NCI-H82 (cell line): Measurements from ENCODE around the gene MANEAL.

ENCODE experiments used
- DNase-seq: peaks from one replicate; lab custom pipeline; 2025; lab: John Stamatoyannopoulos, UW

MANEAL gene

DNA sequence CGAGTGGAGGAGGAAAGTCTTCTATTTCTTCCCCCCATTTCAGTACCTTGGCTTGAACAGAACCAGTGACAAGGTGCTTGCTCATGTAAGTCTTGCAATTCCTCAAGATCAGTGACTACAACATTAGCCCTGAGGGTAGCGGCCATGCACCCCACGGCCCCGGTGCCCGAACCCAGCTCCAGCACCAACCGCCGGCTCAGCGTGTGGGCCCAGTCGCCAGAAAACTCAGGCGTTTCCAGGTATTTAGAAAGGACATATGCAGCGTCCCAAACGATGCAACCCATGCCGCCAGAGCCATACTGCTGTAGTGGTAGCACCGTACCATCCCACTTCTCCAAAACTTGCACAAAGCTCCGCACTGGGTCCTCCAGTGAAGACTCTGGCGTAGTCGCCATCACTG lies 11.2 kb upstream of the MANEAL start:
- no peak for DNase-seq

DNA sequence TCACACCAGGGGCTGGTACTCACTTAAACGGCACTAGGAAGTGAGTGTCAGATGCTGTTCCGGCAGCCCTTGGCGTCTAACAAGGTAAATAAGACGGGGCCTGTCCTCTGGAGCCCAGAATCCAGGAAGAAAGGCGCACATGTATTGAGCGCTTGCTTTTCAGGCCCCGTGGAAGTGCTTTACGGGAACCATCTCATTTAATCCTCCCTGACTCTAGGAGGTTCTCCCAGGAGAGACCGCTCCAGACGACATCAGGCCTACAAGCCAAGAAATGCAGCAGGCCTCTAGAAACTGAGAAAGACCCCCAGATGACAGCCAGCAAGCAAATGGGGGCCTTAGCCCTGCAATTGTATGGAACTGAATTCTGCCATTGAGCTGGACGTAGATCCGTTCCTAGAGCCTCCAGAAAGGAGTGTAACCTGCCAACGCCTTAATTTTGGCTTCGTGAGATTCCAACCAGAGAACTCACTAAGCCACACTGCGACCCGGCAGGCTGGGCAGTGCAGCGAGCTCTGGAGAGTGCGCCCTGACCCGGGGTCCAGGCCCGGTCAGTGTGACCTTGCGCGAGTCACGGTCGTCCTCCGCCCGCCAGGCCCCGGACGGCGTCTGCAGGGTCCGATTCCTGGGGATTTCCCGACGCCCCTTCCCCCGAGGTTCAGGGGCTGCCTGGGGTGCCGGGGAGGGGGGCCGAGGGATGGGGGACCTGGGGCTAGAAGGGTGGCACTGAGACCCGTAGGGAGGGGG lies 532 bp upstream of the MANEAL start:
- DNase-seq: peak; percentile 15

DNA sequence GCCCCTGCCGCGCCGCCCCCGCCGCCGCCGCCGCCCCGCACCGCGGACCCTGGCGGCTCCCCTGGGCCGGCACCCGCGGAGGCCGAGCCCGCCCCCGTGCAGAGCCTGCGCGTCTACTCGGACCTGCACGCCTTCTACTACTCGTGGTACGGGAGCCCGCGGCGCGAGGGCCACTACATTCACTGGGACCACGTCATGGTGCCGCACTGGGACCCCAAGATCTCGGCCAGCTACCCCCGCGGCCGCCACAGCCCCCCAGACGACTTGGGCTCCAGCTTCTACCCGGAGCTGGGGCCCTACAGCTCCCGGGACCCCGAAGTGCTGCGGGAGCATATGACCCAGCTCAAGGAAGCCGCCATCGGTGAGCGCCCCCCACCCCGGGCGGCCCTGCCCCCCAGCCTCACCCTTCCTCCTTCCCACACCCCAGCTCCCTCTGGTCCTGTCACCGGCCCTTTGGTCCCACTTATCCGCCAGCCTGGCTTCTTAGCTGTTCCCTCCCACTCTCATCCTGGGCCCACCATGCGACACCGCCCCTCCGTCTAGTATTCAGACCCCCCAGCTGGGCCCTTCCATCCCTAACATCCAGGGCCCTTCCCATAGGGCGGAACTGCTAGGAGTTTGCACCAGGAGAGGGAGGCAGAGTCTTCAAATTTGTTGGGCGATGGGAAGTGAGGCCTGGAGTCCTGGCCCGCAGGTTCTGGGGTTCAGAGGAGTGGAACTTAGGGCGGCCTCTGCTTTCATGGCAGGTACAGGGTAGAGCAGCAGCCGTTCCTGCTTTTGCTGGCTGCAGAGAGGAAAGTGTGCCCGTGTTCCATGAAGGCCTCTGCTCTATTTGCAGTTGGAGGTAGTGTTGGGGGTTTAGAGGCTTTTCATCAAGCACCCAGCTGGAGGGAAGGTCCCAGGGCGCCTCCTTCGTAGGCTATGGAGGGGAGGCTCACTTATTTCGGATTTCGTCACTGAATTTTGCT lies 1.0 kb downstream of the MANEAL start:
- peak; percentile 63 for DNase-seq

DNA sequence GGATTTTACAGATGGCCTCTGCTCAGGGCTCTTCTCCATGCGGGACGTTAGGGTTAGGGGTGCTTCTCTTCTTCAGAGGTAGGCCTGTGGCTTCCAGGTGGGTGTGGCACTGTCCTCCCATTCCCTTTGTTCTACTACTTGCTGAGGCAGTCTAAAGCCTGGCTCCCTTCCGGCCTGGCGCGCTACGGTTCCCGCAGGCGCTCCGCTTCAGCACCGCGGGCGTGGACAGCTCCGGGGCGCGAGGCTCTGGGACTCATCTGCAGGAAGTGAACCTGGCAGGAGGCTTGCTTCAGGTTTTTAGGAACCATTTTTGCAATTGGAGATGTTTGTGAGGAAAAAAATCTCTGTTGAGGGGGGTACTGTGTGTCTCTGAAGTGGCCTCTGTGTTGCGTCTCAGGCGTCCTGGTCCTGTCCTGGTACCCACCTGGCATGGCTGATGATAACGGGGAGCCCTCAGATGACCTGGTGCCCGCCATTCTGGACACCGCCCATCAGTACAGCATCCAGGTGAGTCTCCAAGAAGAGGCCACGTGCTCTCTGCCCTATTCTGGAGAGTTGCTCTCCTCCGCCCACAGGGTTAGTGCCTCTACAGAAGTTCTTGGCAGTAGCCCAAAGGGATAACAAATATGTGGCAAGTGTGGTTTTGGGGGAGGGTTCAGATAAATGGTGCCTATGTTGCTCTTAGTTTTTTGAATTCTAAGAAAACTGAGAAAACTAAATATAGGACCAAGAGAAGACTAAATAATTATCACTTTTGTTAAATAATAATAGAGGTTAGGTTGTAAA lies 1.9 kb downstream of the MANEAL start:
- DNase-seq: peak; percentile 49

DNA sequence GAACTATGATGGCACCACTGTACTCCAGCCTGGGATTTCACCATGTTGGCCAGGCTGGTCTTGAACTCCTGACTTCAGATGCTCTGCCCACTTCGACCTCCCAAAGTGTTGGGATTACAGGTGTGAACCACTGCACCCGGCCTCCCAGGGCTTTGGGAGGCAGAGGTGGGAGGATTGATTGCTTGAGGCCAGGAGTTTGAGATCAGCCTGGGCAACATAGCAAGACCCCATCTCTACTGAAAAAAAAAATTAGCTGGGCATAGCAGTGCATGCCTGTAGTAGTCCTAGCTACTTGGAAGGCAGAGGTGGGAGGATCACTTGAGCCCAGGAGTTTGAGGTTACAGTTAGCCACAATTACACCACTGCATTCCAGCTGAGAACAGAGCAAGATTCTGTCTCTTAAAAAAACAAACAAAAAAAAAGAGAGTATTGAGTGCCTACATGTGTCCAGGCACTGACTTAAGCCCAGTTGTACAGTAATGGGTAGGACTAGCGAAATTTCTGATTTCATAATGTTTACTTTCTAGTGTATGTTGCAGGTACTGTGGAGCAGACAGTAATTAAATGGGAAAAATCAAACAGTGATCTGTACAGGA lies 4.2 kb downstream of the MANEAL start:
- no peak for DNase-seq

DNA sequence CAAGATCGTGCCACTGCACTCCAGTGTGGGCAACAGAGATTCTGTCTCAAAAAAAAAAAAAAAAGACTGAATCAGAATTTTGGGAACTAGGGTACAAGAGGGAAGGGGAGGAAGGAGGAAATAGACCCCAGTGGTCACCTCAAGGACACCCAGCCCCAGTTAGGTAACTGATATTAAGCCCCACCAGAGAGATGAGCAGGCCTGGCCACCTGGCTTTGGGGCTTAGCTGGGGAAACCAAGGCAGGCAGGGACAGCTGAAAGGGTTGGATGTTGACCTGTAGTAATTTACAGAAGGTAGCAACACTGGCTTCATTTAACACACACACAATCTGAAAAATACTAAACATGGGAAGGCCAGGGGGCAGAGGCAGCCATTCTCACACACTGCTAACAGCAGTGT lies 8.8 kb downstream of the MANEAL start:
- no peak for DNase-seq

DNA sequence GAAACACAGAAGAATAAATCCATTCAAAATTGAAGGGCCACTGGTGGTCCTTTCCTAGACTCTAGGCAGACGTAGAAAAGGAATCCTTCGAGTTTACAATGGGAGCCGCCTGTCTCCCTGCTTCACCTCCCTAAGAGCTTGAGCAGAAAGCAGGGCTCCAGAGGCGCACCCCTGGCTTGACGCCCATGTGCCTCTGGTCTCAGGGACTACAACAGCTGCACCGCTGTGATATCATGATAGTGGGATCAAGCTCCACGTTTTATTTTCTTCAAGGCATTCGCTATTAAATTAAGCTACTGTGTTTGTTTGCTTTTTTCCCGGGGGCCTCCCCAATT lies 13.5 kb downstream of the MANEAL start:
- DNase-seq: peak; percentile 44

DNA sequence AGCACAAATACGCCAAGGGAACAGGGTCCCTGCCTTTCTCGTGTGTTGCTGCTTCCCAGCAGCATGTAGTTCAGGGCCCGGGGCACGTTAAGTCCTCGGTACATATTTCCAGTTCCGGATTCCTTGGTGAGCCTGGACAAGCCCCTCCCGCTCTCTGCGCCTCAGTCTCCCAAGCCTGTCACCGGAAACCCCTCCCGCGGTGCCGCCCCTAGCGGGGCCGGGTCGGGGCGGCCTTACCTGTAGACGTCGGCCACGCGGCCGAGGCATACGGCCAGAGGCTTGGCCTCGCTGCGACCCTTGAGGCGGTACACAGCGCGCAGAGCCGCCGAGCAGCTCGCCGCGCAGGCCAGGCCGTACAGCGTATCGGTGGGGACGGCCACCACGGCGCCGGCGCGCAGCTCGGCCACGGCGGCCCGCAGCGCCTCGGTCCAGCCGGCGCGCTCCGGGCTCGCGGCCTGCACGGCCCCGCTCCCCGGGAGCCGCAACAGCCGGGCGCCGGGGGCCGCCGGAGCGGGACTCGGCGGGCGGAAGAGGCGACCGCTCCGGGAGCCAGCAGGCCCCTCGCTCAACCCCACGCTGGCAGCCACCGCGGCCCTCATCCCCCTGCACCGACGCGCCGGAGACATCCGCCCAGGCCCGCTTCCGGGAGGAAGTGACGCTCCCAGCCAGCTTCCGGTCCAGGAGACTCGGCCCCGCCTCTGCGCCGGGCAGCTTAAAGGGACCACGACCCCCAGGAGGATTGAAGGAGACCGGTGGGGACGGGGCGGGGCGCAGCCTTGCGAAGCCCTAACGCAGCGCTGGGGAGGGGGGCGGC lies 14.1 kb downstream of the MANEAL start, which contains the start of the genes C1orf122 and YRDC:
C1orf122 (plus strand) TSS at position 236 of the 814 bp plus-strand sequence. CDS start 615 bp downstream, outside the sequence.
YRDC (minus strand) TSS at position 654 of the 814 bp plus-strand sequence; CDS start at position 626, 28 bp downstream.
- DNase-seq: peak; percentile 98

DNA sequence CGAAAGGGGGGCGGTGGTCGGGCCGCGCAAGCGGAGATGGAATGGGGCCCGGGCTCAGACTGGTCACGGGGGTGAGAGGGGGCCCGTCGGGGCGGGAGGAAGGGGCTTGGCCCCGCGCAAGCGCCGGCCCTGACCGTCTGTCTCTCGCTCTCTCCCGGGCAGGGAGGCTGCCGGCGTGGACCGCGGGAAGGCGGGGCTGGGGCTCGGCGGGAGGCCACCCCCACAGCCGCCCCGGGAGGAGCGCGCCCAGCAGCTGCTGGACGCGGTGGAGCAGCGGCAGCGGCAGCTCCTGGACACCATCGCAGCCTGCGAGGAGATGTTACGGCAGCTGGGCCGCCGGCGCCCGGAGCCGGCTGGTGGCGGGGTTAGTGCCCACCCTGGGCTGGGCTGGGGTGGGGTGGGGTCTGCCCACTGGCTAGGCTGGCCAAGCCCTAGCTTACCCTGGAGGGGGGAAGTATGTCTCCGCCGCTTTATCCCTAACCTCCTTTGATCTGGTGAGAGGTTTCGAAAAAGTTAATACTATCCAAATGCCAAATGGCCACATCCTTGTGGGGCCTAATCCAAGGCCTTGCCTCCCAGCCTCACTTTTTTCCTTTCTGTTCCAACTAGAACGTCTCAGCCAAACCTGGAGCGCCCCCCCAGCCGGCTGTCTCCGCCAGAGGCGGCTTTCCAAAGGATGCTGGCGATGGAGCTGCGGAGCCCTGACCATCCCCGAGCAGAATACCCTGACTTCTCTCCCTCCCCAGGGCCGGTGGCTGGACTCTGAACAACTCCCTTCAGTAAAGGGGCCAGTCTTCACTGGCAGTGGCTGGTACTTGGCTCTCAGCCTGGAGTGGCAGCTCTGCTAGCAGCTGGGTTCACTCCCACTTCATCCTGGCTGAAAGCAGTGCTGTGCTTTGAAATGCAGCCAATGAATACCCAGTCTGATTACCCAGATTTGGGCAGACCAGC lies 15.0 kb downstream of the MANEAL start:
- peak; percentile 93 for DNase-seq

DNA sequence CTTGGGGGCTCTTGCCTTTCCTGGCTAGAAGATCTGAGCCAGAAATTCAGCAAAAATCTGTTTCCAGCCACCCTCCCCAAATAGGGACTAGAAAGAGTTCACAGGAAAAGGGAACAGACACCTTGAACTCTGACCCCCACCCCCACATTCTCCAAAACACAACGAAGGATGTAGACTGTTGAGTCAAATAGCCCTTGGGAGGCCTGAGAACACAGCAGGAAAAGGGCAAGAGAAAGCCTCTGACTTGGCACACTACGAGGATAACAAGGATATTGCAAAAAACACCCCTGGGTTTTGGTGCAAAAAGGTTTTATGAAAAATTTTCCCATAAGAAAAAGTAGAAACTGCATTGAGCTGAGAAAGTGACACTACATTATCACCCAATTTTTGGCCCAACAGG lies 16.3 kb downstream of the MANEAL start:
- DNase-seq: no peak

DNA sequence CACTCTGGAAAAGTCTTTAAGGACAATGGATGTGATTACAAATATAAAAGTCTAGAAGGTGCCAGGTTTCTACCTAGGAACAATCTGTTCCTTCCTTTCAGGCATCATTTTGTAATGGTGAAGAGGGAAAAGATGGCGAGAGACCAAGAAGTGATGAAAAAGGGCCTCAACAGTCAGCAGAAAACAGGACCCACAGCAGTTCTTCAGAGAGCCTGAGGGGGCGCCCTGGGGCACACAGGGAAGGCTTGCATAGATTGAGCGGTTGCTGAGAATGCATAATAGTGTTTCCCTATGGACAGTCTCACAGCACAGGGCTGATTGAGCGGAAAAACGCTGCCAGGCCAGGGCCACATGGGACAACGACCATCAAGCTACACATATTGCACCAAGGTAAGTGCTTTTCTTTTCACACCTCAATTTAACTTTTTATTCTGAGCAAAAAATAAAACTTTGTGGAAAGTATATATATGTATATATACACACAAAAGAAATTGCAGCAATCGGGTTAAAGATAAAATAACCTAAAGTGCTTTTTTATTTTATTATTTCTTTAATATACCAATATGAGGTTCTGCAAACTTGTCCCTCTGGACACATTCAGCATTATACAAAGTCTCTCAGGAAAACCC lies 17.5 kb downstream of the MANEAL start:
- DNase-seq: peak; percentile 93

DNA sequence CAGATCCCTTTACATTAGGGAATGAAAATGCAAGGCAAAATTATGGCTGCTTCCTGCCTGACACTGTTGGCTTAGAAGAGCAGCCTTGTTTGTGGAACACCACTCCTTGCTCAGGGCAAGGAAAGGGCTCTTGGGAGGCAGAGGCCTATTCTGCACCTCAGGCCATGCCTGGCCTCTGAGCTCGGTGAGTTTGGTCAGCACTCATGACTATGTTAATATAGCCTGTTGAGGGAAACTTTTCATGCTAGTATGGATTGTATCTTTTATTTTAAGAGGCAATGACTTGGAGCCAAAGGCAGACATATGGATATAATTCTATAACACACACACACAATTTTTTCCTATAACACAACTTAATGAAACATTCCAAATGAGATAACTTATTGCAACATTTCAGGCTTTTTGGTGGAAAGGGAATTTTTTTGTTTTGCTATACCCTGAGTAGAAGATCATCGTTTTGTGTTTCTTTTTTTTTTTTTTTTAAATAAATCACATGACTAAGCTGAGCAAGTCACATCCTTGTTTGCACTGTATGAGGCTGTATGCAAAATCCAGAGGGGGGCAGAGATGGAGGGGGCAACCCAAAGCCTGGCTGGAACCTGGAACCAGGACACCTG lies 20.0 kb downstream of the MANEAL start:
- no peak for DNase-seq

DNA sequence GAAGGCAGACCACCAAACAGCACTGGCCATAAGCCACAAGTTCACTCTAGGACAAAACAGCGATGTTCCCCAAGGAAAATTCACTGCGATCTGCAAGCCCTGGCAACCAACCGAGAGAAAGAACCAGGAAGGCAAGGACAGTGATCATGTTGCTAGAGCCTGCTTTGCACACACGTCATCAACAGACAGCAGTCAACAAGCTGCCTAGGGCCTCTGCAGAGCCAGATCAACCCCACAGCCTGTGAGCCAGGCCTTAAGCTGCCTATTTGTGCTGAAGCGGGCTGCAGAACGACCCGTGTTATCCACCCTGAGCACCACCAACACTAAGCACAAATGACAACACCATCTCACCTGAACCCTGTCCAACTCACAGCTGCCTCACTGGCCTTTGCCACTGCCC lies 20.6 kb downstream of the MANEAL start:
- no peak for DNase-seq

DNA sequence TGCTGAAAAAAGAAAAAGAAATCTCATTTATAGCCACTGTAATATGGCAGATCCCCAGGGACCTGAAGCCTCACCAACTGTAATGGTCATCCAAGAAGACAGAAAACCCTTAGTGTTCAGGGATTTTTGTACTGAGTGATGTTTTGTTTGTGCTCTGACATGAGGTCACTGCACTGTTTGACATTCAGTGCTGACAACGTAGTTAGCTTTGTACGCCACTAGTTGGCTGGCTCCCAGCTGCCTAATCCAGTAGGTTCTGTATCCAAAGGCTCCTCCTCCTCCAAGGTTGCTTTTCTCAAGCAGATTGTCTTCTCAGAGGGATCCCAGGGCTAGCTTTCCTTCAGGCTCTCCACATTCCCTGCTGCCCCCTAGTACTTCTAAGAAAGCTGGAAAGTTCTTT lies 23.8 kb downstream of the MANEAL start:
- peak; percentile 74 for DNase-seq

DNA sequence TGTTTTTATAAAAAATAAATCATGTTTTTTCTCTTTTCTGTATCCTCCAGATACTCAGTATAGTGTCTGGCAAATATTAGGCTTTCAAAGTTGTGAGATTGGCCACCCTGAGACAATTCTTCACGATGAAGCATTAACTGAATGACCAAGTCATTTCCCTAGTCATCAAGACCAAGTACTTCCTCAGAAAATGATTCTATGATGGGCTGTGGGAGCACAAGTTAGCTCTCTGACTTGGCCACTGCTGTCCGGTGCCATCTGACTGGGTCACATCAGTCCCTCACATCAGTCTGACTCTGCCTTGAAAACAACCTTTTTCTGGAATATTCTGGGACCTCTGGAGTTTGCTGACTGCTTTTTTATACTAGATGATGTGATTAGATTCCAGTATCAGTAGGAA lies 27.8 kb downstream of the MANEAL start:
- no peak for DNase-seq

DNA sequence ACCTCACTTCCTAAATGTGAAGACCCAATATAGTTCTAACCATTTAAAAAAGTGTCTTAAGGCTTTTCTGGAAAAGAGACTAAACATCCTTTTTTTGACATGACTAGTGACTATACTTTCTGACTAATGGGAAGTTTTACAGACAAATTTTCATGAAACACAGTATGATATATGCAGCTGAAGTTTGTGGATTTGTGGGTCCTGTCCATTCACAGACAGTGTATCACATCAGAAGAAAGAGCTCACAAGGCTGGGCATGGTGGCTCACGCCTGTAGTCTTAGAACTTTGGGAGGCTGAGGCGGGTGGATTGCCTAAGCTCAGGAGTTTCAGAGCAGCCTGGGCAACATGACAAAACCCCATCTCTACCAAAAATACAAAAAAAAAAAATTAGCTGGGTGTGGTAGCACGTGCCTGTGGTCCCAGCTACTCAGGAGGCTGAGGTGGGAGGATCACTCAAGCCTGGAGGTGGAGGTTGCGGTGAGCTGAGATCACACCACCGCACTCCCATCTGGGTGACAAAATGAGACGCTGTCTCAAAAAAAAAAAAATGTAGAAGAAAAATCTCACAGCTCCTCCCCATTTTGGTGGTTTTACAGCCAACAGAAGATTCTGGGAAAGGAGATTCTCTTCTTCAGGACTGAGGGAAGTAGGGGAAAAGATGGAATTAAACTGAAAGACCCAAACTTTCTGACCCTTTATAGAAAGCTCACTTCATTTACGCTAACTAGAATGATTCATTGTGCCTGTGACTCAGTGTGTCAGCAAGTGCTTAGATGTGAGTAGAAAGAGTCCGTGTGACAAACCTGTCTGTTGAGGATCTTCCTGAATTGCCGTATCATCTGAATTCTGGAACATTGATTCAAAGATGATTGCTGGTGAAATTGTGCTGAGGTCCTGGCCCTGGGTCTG lies 29.5 kb downstream of the MANEAL start:
- DNase-seq: no peak

DNA sequence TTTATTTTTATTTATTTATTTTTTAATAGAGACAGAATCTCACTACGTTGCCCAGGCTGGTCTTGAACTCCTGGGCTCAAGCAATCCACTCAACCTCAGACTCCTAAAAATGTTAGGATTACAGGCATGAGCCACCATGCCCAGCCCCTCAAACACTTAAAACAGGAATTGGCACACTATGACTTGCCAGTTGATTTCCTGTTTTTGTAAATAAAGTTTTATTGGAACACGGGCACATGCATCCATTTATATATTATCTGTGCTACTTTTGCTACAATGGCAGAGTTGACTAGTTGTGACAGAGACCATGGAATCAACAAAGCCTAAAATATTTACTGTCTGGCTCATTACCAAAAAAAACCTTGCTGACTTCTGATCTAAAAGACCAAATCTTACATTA lies 30.4 kb downstream of the MANEAL start:
- DNase-seq: no peak

DNA sequence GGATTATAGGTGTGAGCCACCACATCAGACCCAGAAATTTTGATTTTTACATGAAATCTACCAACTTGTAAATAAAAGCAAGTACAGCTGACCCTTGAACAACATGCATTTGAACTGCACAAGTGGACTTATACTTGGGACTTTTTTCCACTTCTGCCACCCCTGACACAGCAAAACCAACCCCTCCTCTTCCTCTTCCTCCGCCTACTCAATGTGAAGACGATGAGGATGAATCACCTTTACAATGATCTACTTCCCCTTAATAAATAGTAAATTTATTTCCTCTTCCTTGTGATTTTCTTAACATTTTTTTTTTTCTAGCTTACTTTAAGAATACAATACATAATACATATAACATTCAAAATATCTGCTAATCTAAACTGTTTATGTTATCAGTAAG lies 31.9 kb downstream of the MANEAL start:
- no peak for DNase-seq
